Rectal smooth muscle tissue (tissue), 1 donor: ENCODE results near the gene MMP14.
"Not testable (repeated sequence)": the region's sequence is repeated elsewhere in the genome, so short reads cannot be mapped to it uniquely, and the experiment has no call there.

ENCODE experiments used
- H3K27ac ChIP-seq: one replicate; pipeline ENCODE4 v1.7.0; 2013; ENCODE audit warnings: low read depth, low read length, inconsistent platforms
- H3K27me3 ChIP-seq: one replicate; pipeline ENCODE4 v1.7.0; 2013; ENCODE audit warnings: low read length; ENCODE audit not compliant: control insufficient read depth, insufficient read depth
- H3K36me3 ChIP-seq: one replicate; pipeline ENCODE4 v1.7.0; 2013; ENCODE audit warnings: low read length; ENCODE audit not compliant: control insufficient read depth, insufficient read depth
- H3K4me1 ChIP-seq: one replicate; pipeline ENCODE4 v1.7.0; 2013; ENCODE audit warnings: low read length; ENCODE audit not compliant: control insufficient read depth, insufficient read depth
- H3K4me3 ChIP-seq: one replicate; pipeline ENCODE4 v1.7.0; 2013; ENCODE audit warnings: low read length
- H3K9ac ChIP-seq: one replicate; pipeline ENCODE4 v1.7.0; 2013; ENCODE audit warnings: low read length

The MMP14 gene

GRCh38 chr14:22860377-22860776 lies 24.0 kb downstream of the MMP14 start:
- H3K27ac ChIP-seq, H3K9ac ChIP-seq, H3K27me3 ChIP-seq, H3K4me1 ChIP-seq, H3K36me3 ChIP-seq, H3K4me3 ChIP-seq: not testable (repeated sequence)

GRCh38 chr14:22861651-22862050 lies 25.3 kb downstream of the MMP14 start:
- Histone ChIP-seq H3K27me3 (no peaks in the 10 kb centered on the region), H3K9ac (no peak overlapping the region), H3K36me3 (no peaks in the 10 kb centered on the region), H3K4me1 (no peaks in the 10 kb centered on the region), H3K27ac (no peak overlapping the region), H3K4me3 (no peak overlapping the region)

GRCh38 chr14:22864979-22865378 lies 28.6 kb downstream of the MMP14 start:
- H3K36me3 ChIP-seq, result no peaks in the 10 kb centered on the region
- H3K9ac ChIP-seq, result no peak overlapping the region
- no peaks in the 10 kb centered on the region for H3K27me3 ChIP-seq
- H3K4me1 ChIP-seq, result no peaks in the 10 kb centered on the region
- no peak overlapping the region for H3K4me3 ChIP-seq
- H3K27ac ChIP-seq, result no peak overlapping the region

GRCh38 chr14:22865424-22866405 lies 29.3 kb downstream of the MMP14 start:
- Histone ChIP-seq H3K36me3 (no peaks in the 10 kb centered on the region), H3K4me1 (peaks cover 4% of the 10 kb centered on the region), H3K9ac (no peak overlapping the region), H3K27me3 (no peaks in the 10 kb centered on the region), H3K27ac (no peak overlapping the region), H3K4me3 (no peak overlapping the region)

DNA sequence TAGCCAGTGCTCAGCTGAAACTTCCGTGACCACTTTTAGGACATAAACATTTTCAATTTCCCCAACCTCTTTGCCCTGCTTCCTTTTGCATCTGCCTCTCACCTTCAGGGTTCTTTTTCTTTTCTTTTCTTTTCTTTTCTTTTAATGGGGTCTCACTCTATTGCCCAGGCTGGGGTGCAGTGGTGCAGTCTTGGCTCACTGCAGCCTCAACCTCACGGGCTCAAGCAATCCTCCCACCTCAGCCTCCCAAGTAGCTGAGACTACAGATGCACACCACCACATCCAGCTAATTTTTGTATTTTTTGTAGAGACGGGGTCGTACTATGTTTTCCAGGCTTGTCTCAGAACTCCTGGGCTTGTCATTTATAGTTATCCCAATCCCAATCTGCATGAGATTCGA lies 30.5 kb downstream of the MMP14 start:
- peak overlapping the region; percentile 5 for H3K9ac ChIP-seq
- H3K27me3 ChIP-seq, result no peaks in the 10 kb centered on the region
- H3K27ac ChIP-seq, result no peak overlapping the region
- H3K4me1 ChIP-seq, result peaks cover 6% of the 10 kb centered on the region
- H3K4me3 ChIP-seq, result no peak overlapping the region
- H3K36me3 ChIP-seq, result no peaks in the 10 kb centered on the region

GRCh38 chr14:22870811-22871223 lies 34.4 kb downstream of the MMP14 start:
- Histone ChIP-seq H3K4me3 (peak overlapping the region; percentile 81), H3K9ac (no peak overlapping the region), H3K27ac (peak overlapping the region; percentile 99), H3K36me3 (peaks cover 16% of the 10 kb centered on the region), H3K27me3 (no peaks in the 10 kb centered on the region), H3K4me1 (peaks cover 12% of the 10 kb centered on the region)

GRCh38 chr14:22871224-22872032 lies 35.0 kb downstream of the MMP14 start, which contains the start of gene LRP10:
LRP10 (plus strand) TSS chr14:22871740; CDS start chr14:22872304, 564 bp downstream.
- peak within 1 kb of the TSS; percentile 99 for H3K27ac ChIP-seq
- peak within 1 kb of the TSS; percentile 81 for H3K4me3 ChIP-seq
- H3K9ac ChIP-seq, result peak within 1 kb of the TSS; percentile 94
- peaks cover 12% of the 10 kb centered on the region for H3K4me1 ChIP-seq
- H3K36me3 ChIP-seq, result peaks cover 22% of the 10 kb centered on the region
- no peaks in the 10 kb centered on the region for H3K27me3 ChIP-seq

DNA sequence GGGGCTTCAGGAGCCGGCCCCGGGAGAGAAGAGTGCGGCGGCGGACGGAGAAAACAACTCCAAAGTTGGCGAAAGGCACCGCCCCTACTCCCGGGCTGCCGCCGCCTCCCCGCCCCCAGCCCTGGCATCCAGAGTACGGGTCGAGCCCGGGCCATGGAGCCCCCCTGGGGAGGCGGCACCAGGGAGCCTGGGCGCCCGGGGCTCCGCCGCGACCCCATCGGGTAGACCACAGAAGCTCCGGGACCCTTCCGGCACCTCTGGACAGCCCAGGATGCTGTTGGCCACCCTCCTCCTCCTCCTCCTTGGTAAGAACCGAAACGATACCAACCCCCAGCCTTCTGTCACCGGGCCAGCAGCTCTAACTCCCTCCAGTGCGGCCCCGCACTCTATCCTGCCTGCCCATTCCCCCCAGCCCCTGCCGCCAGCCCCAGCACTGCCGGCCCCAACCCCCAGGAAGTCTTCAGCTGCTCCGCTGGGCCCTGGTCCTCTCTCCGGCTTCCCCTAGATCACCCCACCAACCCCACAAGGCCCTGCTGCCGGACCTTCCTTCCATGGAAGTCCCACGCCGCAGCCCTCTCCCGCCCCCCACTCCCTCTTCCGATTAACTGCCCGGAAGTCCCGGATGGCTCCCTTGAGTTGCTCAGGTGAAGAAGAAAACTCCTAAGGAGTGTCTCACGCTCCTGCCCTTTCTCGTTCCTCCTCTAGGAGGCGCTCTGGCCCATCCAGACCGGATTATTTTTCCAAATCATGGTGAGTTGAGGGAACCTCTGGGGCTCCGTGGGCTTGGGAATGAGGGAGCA lies 35.8 kb downstream of the MMP14 start:
- H3K9ac ChIP-seq, result peak overlapping the region; percentile 94
- H3K36me3 ChIP-seq, result peaks cover 29% of the 10 kb centered on the region
- no peaks in the 10 kb centered on the region for H3K27me3 ChIP-seq
- H3K4me1 ChIP-seq, result peaks cover 12% of the 10 kb centered on the region
- H3K27ac ChIP-seq, result peak overlapping the region; percentile 99
- peak overlapping the region; percentile 81 for H3K4me3 ChIP-seq

- Histone ChIP-seq H3K4me3 (peak overlapping the region; percentile 81), H3K27ac (peak overlapping the region; percentile 99), H3K9ac (peak overlapping the region; percentile 4), H3K36me3 (peaks cover 36% of the 10 kb centered on the region), H3K27me3 (no peaks in the 10 kb centered on the region), H3K4me1 (peaks cover 12% of the 10 kb centered on the region)
Measured at GRCh38 chr14:22872833-22873520, 36.6 kb downstream of the MMP14 start.

GRCh38 chr14:22875003-22875747 lies 38.8 kb downstream of the MMP14 start:
- Histone ChIP-seq H3K4me1 (peaks cover 12% of the 10 kb centered on the region), H3K36me3 (peaks cover 44% of the 10 kb centered on the region), H3K9ac (no peak overlapping the region), H3K27me3 (no peaks in the 10 kb centered on the region), H3K4me3 (no peak overlapping the region), H3K27ac (no peak overlapping the region)

- no peak overlapping the region for H3K27ac ChIP-seq
- H3K36me3 ChIP-seq, result peaks cover 44% of the 10 kb centered on the region
- H3K9ac ChIP-seq, result no peak overlapping the region
- H3K4me1 ChIP-seq, result peaks cover 8% of the 10 kb centered on the region
- no peaks in the 10 kb centered on the region for H3K27me3 ChIP-seq
- no peak overlapping the region for H3K4me3 ChIP-seq
Measured at GRCh38 chr14:22875748-22876319, 39.4 kb downstream of the MMP14 start.
